ENCODE data around the gene GAPDHS.

- TF ChIP-seq CTCF (IDR thresholded peaks at IDR 0.05; ENCODE audit: low read depth, low read length) (no peak), EZH2phosphoT487 (IDR thresholded peaks at IDR 0.05; ENCODE audit: low read depth) (no peak)
These were observed 20.8 kb downstream of the GAPDHS start for GRCh38 chr19:35554076-35554475.
